NT2/D1 (cell line): ENCODE results near the gene SCARF2.
"Not testable (repeated sequence)": the region's sequence is repeated elsewhere in the genome, so short reads cannot be mapped to it uniquely, and the experiment has no call there.

Source experiments
- SUZ12 ChIP-seq: IDR thresholded peaks from 2 replicates; pipeline ENCODE4 v1.6.1; 2011; ENCODE audit not compliant: insufficient read length, insufficient read depth; ENCODE audit errors: extremely low read depth
- YY1 ChIP-seq: IDR thresholded peaks from 2 replicates; pipeline ENCODE4 v1.6.1; 2011; ENCODE audit not compliant: insufficient read length, insufficient read depth
- ZNF274 ChIP-seq: IDR thresholded peaks from 2 replicates; pipeline ENCODE4 v1.6.1; 2011; ENCODE audit warnings: mild to moderate bottlenecking, low read depth, low read length

DNA sequence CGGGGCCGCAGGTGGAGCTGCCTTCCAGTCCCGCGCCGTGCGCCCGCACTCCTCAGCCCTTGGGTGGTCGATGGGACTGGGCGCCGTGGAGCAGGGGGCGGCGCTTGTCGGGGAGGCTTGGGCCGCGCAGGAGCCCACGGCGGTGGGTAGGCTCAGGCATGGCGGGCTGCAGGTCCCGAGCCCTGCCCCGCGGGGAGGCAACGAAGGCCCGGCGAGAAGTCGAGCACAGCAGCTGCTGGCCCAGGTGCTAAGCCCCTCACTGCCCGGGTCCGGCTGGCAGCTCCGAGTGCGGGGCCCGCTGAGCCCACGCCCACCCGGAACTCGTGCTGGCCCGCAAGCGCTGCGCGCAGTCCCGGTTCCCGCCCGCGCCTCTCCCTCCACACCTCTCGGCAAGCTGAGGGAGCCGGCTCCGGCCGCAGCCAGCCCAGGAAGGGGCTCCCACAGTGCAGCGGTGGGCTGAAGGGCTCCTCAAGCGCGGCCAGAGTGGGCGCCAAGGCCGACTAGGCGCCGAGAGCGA, 45.2 kb downstream of the SCARF2 start:
- TF ChIP-seq ZNF274, SUZ12, YY1: not testable (repeated sequence)
